Stimulated activated CD4-positive, alpha-beta T cell treated with anti-CD3 and anti-CD28 coated beads, Interleukin-1b, Interleukin-23, amount 100 ng/mL, for 24 hours (primary cell): ENCODE results near the gene GPR176.

Experiments used
- DNase-seq, 4 experiments: peaks; one replicate each; pipeline ENCODE4 v3.0.0-alpha.2; 2020; ENCODE audit warnings: low read depth in 4 of 4, low spot score in 1 of 4

The GPR176 gene, protein sequence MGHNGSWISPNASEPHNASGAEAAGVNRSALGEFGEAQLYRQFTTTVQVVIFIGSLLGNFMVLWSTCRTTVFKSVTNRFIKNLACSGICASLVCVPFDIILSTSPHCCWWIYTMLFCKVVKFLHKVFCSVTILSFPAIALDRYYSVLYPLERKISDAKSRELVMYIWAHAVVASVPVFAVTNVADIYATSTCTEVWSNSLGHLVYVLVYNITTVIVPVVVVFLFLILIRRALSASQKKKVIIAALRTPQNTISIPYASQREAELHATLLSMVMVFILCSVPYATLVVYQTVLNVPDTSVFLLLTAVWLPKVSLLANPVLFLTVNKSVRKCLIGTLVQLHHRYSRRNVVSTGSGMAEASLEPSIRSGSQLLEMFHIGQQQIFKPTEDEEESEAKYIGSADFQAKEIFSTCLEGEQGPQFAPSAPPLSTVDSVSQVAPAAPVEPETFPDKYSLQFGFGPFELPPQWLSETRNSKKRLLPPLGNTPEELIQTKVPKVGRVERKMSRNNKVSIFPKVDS

GRCh38 chr15:39919748-39920509 is at the start of gene GPR176:
GPR176 (minus strand) TSS chr15:39920266; CDS start chr15:39920026, 240 bp downstream.
- peak in 1 of 4 experiments; percentile 13 for DNase-seq

DNA sequence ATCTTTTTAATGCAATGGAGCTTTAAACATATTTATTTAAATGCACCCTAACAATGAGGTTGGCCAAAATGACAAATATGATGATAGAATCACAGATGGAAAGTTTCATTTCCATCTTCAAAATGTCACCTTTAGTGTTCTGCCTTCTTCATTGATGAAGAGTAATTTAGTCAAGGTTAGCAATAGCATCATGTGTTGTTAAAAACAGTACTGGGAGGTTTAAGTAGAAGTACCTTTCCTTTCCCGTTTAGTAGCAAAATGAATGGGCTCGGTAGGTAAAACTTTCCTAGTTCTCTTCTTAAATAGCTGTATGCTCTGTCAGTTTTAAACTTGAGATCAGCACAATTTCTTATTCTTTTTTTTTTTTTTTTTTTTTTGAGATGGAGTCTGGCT is 48.9 kb upstream of the GPR176 start:
- DNase-seq = no peak

DNA sequence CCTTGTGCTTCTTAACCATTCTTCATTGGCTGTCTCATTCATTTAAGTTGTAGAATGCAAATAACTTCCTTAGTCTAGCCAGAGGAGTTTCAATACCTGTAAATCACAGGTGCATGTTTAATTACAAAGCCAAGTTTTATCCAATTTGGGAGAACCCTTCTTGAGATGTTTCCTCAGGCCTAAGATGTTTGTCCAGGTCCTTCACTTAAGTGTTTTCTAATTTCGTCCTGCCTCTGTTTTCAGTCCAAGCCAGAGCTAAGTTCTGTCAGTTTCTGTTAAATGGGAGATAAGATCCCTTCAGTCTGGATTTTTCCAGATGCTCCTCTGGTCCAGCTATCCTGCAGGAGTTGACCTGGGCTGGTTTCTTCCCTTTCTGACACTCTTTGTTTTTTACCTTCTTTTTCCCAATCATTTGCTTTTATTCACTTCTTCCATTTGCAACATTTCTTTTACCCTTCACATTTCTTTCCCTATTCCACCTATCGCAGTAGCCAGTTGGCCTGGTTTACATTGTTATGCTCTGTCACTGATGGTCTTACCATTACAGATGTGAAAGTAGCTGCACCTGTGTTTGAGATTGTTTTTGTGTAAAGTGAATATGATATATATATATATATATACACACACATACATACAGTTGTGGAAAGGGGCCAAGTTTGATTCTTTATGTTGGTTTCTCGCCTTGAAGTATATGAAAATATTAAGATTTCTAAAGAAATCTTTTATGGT is 48.4 kb upstream of the GPR176 start:
- no peak for DNase-seq

GRCh38 chr15:39966521-39966920 is 46.5 kb upstream of the GPR176 start:
- DNase-seq = no peak

- DNase-seq = no peak
Measured at GRCh38 chr15:39963786-39964185, 43.7 kb upstream of the GPR176 start.

GRCh38 chr15:39961051-39961450 is 41.0 kb upstream of the GPR176 start:
- no peak for DNase-seq

GRCh38 chr15:39960411-39960810 is 40.3 kb upstream of the GPR176 start:
- no peak for DNase-seq

- no peak for DNase-seq
Measured at GRCh38 chr15:39959411-39959810, 39.3 kb upstream of the GPR176 start.

GRCh38 chr15:39957481-39957880 is 37.4 kb upstream of the GPR176 start:
- no peak for DNase-seq

DNA sequence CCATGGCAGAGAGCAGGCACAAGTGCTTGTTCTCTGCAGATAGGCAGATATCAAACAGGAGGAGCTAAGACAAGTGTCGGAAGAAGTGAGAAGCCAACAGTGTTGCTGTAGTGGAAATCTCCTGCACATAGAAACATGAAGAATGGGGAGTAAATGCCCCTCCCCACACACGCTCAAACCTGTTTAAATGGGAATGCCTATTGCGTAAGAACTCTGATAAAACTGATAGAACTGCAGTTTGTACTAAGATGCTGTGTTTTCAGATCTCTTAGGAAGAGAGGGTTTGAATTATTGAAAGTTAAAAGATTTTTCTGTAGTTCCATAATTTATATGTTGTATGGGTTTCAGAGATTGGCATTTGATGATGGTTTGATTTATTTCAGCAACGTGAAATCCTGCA is 33.5 kb upstream of the GPR176 start:
- no peak for DNase-seq

DNA sequence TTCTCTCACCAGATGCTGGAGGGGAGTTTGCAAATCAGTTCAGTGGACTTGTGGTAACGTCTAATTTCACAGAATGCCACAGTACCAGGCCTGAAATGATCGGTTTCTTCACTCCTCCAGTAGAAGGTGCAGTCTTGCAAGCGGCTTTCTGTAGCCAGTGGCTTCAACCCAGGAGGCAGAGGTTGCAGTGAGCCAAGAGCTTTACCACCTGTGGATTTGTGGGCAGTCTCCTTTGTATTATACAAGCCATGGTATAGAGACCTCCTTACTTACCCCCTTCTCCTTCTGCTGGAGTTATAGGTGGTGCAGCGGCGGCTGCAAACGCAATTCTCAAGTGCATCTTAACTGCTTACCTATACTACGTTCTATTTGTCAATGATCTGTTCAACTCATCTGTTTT is 31.5 kb upstream of the GPR176 start:
- DNase-seq = no peak

- no peak for DNase-seq
Measured at GRCh38 chr15:39948817-39949216, 28.8 kb upstream of the GPR176 start.

DNA sequence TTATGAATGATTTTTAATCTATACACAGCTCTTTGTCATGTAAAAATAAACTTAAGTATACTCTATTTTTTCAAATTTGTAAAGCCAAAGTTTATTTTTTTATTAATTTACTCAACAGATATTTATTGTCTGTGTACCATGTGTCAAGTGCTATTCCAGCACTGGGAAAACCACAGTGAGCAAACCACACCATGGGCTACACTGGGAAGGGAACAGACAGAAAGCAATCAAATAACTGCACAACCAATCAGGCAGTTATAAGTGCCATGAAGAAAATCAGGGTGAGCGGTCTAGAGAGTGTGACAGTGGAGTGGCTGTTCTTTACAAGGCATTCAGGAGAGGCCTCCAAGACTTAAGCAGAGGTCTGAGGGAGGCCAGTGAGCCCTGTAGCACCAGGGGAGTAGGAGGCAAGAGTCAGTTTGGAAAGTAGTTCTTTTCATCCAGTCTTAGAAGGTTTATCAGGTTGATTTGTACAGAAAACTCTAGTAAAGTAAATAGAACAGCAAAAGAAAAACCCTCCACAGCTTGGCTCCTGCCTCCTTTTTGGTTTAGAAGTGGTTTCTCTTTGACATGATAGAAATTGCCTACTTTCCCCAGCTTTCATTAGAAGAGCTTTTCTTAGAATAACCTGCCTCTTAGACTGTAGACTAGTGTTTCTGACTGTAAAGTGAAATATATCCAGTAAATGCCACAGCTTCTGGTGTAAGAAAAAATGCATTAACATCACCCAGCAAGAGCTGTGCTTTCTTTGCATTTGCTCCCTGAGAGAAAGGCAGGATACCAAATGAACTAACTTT is 27.5 kb upstream of the GPR176 start:
- DNase-seq = no peak

DNA sequence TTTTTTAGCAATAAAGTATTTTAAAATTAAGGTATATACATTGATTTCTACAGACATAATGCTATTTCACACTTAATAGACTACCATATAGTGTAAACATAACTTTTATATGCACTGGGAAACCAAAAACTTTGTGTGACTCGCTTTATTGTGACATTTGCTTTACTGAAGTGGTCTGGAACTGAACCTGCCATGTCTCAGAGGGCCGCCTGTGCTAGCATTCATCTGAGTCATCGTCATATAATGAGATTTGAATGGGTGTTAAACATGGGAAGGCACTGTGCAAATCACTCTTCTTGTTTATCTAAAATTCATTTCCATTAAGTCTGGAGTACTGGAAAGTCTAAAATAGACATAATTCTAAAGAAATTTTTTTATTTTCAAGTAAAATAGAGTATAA is 26.8 kb upstream of the GPR176 start:
- DNase-seq = no peak

GRCh38 chr15:39944726-39945125 is 24.7 kb upstream of the GPR176 start:
- DNase-seq = no peak

DNA sequence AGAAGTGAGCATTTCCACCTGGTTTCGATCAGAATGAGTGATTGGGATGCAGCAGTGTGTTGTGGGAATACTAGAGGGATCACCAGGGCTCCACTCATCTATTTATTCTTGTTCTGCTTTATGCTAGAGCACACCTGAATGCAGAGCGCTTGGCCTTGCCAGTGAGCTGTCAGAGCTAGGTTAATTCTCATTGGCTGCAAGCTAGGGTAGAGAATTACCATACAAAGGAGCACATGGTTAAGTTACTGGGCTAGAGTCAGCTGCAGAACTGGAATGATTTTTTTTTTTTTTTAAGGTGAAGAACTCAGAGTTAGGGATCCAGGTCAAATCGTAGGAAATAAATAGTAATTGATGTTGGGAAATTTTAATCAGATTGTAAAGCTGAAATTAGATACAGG is 22.7 kb upstream of the GPR176 start:
- DNase-seq = no peak

GRCh38 chr15:39942101-39942752 is 22.2 kb upstream of the GPR176 start:
- DNase-seq = no peak

DNA sequence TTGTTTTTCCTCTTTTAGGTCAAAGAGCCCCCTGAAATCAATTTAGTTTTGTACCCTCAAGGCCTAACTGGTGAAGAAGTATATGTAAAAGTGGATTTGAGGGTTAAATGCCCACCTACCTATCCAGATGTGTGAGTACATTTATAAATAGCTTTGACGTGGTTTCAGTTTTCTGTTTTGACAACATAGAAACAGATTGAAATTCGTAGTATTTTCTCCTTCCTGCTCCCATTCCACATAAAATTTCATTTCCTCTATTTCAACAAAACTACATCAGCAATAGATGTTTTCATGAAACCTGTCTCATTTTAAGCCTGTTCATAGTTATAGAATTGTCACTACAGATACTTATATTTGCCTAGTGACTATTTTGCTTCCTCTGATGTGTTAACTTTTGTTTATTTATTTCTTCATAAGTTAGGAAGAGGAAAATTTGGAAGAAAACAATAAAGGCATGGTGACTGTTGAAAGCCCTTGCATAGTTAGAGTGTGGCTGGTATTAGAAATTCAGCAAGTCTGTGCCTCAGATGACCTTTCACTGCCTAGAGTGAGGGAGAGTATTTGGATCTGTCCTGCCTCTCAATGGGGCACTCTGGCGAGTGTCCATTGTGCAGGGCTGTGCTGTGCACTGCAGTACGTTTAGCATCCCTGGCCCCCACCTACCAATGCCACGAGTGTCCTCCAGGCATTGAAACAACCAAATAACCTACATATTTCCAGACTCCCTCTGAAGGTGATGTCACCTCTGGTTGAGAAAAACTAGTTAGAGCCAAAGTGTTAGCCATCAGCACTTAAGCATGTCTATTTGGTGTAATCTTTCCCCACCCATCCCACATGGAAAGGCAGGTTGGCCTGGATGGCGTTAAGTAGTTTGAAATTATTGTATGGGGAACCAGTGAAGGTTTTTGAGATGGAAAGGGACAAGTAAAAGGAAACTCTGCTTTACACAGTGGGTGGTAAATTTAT is 19.7 kb upstream of the GPR176 start:
- no peak for DNase-seq

DNA sequence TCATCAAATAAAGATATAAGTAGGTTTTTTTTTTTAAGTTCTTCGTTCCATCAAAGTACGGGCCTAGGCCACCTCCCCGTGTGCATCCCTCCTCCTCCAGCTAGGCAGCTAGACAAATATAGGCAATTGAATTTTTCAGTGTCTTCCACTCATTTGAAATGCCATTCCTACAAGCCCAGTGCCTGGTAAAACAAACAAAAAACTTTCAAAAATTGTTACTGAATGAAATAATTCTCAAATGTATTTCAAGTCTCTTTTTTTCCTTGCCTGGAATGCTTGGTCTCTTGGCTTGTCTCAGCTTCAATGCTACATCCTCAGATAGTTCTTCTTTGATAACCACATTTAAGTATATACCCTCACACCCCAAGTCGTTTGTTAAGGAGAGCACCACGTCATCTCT is 17.6 kb upstream of the GPR176 start:
- DNase-seq = no peak
